Measurements from ENCODE around the gene SLC24A4.

Gene SLC24A4

DNA sequence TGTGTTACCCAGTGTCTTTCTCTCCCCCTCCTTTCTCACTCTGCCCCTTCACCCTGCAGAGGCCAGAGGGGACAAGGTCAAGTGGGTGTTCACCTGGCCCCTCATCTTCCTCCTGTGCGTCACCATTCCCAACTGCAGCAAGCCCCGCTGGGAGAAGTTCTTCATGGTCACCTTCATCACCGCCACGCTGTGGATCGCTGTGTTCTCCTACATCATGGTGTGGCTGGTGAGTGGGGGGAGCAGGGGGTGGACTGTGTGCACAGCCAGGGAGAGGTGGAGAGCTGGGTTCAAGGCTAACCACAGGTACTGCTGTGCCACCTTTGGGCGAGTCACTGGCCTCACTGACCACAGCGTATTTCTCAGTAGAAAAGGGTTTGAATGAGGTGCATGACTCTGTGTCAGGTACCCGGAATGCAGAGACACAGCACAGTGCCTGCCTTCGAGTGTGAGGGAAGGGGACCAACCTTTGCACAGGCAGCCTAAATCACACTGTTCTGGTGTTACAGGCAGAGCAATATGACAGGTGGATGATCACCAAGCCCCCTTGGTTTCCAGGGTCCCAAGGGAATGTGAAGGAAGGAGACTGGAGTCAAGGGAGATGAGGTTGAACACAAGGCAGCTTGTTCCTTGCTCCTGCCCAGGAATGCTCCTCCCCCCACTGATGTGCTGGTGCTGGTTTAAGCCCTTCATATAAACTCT, 159.8 kb downstream of the SLC24A4 start:
- H3K4me3 ChIP-seq (ENCODE audit: low read depth, low read length) = no peak overlapping the region
- no peak for TF ChIP-seq CTCF (IDR thresholded peaks at IDR 0.05; ENCODE audit: low read depth, low read length)

DNA sequence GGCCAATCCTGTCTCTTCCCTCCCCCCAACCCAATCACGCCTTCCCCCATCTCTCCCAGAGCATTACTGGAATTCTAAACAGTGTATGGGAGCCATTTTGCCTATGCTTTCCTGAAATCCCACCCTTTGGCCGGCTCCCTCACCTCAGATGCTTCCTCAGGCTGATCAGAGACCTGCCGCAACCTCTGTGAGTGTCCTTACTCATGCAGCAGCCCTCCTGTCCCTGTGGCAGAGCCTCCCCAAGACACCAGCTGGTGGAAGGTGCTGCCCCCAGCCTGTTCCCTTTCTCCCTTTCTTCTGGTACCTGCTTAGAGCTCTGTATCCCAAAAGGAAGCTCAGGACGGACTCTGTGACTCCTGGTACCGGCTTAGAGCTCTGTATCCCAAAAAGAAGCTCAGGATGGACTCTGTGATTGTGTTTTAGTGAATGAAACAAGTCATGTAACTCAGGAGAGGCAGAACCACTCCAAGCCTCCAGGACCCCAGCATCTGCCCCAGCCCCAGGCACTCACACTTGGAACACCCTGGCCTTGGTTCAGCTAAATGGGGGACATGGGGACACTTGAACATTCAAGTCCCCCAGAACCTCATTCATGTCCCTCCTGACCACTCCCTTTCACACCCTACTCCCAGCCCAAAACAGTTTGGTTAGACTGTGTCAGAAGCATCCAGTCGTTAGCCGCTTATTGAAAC, 161.3 kb downstream of the SLC24A4 start:
- no peak for TF ChIP-seq CTCF (IDR thresholded peaks at IDR 0.05; ENCODE audit: low read depth, low read length)
- no peak overlapping the region for H3K4me3 ChIP-seq (ENCODE audit: low read depth, low read length)

- no peak overlapping the region for H3K4me3 ChIP-seq (ENCODE audit: low read depth, low read length)
- no peak for TF ChIP-seq CTCF (IDR thresholded peaks at IDR 0.05; ENCODE audit: low read depth, low read length)
Observed at GRCh38 chr14:92486881-92487280, 163.9 kb downstream of the SLC24A4 start.

DNA sequence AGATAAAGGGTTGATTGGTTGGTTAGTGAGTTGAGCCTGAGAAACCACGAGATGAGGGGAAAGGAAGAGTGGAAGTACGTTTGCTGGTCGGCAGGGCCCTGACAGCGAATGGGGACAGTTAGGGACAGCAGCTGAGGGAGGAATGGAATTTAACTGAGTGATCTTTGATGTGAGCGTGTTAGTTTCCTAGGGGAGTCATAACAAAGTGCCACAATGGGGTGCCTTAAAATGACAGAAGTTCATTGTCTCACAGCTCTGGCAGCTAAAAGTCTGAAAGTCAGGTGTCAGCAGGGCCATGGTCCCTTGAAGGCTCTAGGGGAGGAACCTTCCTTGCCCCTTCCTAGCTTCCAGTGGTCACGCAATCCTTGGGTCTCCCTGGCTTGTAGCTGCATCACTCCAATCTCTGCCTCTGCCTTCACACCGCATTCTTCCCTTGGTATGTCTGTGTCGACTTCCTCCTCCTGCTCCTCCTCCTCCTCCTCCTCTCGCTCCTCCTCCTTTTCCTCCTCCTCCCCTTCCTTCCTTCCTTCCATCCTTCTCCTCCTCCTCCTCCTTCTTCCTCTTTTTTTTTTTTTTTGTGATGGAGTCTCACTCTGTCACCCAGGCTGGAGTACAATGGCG, 164.7 kb downstream of the SLC24A4 start:
- H3K4me3 ChIP-seq (ENCODE audit: low read depth, low read length) = no peak overlapping the region
- no peak for TF ChIP-seq CTCF (IDR thresholded peaks at IDR 0.05; ENCODE audit: low read depth, low read length)

DNA sequence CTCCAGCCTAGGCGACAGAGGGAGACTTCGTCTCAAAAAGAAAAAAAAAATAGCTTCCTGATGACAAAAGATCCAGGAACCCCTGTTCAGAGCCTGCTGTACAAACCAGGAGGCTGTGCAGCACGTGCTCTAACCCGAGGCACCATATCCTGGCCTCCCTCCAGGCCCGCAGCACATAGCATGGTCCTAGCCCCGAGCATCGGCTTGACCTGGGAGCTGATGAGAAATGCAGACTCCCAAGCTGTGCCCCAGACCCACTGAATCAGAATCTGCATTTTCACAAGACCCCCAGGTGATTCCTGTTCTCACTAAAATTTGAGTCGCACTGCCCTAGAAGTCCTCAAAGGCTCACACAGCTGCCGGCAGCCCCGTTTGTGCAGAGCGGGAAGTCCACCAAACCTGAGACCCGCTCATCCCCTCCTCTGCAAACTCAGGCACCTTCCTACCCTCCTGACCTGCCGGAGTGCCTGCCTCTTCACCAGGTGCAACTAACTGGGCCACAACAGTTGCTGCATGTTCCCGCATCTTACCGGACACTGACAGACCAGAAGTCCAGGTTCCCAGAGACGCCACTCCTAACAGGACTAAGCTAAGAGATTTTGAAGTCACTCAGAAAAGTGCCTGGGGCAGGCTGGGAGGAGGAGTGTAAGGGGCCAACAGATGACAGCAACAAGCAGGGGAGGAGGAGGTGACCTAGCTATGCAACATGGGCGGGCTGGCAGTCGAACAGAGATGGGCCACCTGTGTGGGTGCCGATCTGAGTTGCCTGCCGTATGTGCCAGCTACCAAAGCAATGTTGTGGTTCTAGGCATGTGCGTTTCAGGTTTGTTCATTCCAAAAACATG, 166.7 kb downstream of the SLC24A4 start:
- no peak for TF ChIP-seq CTCF (IDR thresholded peaks at IDR 0.05; ENCODE audit: low read depth, low read length)
- H3K4me3 ChIP-seq (ENCODE audit: low read depth, low read length) = no peak overlapping the region

- no peak for TF ChIP-seq CTCF (IDR thresholded peaks at IDR 0.05; ENCODE audit: low read depth, low read length)
Observed at GRCh38 chr14:92490239-92490959, 167.4 kb downstream of the SLC24A4 start.

More at GRCh38 chr14:92490239-92490959, 167.4 kb downstream of the SLC24A4 start:
- no peak overlapping the region for H3K4me3 ChIP-seq (ENCODE audit: low read depth, low read length)
